Occipital lobe (tissue), 2 donors: ENCODE measurements around the gene FRMD8. TPM values are rescaled to one million over a fixed set of nuclear protein-coding genes. Genes with fewer than 3 reads are reported as not detected.

ENCODE experiments used
- DNase-seq: peaks from one replicate; lab custom pipeline; 2025; lab: John Stamatoyannopoulos, UW
- total RNA-seq: library from RNA; depleted of rRNA; stranded (reverse); fragments of >200 nt; gene quantifications from one replicate; pipeline ENCODE4 v1.2.3, GENCODE V29; 2014

FRMD8 gene
- total RNA-seq, 1 donor from 2014 or later = 9.2 TPM

GRCh38 chr11:65375012-65375411 is 11.4 kb upstream of the FRMD8 start:
- DNase-seq = no peak

- no peak for DNase-seq
Observed at GRCh38 chr11:65376138-65376713, 10.2 kb upstream of the FRMD8 start.

GRCh38 chr11:65377036-65377435 is 9.4 kb upstream of the FRMD8 start:
- no peak for DNase-seq

- no peak for DNase-seq
Observed at GRCh38 chr11:65377777-65378176, 8.7 kb upstream of the FRMD8 start.

GRCh38 chr11:65378208-65378927 is 8.1 kb upstream of the FRMD8 start:
- no peak for DNase-seq

GRCh38 chr11:65378928-65379638 is 7.4 kb upstream of the FRMD8 start:
- DNase-seq = no peak

- DNase-seq = no peak
Observed at GRCh38 chr11:65379698-65380459, 6.6 kb upstream of the FRMD8 start.

GRCh38 chr11:65380460-65381119 is 5.8 kb upstream of the FRMD8 start:
- no peak for DNase-seq

- DNase-seq = no peak
Observed at GRCh38 chr11:65381716-65382032, 4.8 kb upstream of the FRMD8 start.

GRCh38 chr11:65382033-65382803 is 4.2 kb upstream of the FRMD8 start, which contains the start of gene SLC25A45:
TSS of gene SLC25A45 (minus strand) at chr11:65382646. CDS start at chr11:65381951, 695 bp downstream.
- peak; percentile 93 for DNase-seq

- no peak for DNase-seq
Observed at GRCh38 chr11:65382804-65383368, 3.6 kb upstream of the FRMD8 start.

GRCh38 chr11:65383778-65384177 is 2.7 kb upstream of the FRMD8 start:
- DNase-seq = no peak

- no peak for DNase-seq
Observed at GRCh38 chr11:65384301-65384889, 2.0 kb upstream of the FRMD8 start.

GRCh38 chr11:65388731-65389130 is 2.3 kb downstream of the FRMD8 start:
- DNase-seq = no peak

GRCh38 chr11:65389294-65389980 is 3.0 kb downstream of the FRMD8 start:
- DNase-seq = no peak

- no peak for DNase-seq
Observed at GRCh38 chr11:65390099-65390941, 3.9 kb downstream of the FRMD8 start.

GRCh38 chr11:65390996-65391395 is 4.6 kb downstream of the FRMD8 start:
- no peak for DNase-seq

GRCh38 chr11:65392186-65392829 is 5.9 kb downstream of the FRMD8 start:
- no peak for DNase-seq
